BE2C (cell line): ENCODE results near the gene EDAR.

Source experiments
- DNase-seq: peaks from one replicate; pipeline ENCODE4 v3.0.0-alpha.2; 2020
- H3K27me3 ChIP-seq: fragments of 250-450 bp; sonication (Bioruptor Pico); 2 replicates; pipeline ENCODE4 v1.5.1; 2020; ENCODE audit warnings: mild to moderate bottlenecking
- H3K36me3 ChIP-seq: fragments of 250-450 bp; sonication (Bioruptor Pico); 2 replicates; pipeline ENCODE4 v1.5.1; 2020; ENCODE audit warnings: mild to moderate bottlenecking
- H3K4me1 ChIP-seq: fragments of 250-450 bp; sonication (Bioruptor Pico); 2 replicates; pipeline ENCODE4 v1.5.1; 2020
- H3K4me3 ChIP-seq: 2 replicates; pipeline ENCODE4 v1.5.1; 2011; ENCODE audit warnings: low read depth, low read length
- H3K9me3 ChIP-seq: fragments of 250-450 bp; sonication (Bioruptor Pico); 2 replicates; pipeline ENCODE4 v1.5.1; 2020
- CTCF ChIP-seq: IDR thresholded peaks from 2 replicates; pipeline ENCODE4 v1.5.1; 2012; ENCODE audit warnings: mild to moderate bottlenecking, low read depth, low read length

Gene EDAR

DNA sequence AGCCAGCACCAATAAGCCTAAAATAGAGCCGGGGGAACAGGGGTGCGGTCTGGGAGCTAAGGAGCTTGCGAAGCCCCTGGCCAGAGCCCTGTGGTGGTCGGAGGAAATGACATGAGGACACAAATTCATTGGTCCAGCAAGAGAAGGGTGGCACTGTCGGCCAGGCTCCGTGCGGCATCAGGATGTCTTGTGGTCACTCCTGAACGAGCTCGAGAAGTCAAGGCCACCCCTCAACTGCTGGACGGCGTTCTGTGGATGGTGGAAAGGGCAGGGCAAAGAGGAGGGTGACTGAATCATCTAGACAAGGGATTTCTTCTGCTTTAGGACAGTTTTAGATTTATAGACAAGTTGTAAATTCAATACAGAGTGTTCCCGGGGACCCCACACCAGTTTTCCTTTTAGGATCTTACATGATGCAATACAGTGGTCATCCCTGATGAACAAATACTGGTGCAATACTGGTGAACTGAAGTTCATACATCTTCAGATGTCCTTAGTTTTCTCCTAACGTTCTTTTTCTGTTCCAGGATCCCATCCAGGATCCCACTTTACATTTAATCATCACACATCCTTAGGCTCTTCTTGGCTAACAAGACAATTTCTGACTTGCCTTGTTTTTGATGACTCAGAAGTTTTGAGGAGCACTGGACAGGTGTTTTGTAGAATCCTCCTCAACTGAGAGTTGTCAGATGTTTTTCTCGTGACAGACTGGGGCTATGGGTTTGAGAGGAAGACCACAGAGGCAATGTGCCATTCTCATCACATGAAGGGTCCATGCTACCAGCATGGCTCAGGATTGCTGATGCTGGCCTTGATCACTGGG lies 13.2 kb downstream of the EDAR start:
- H3K4me3 ChIP-seq = no peak overlapping the region
- TF ChIP-seq CTCF = no peak
- H3K27me3 ChIP-seq = no peaks in the 10 kb centered on the region
- H3K36me3 ChIP-seq = no peaks in the 10 kb centered on the region
- H3K4me1 ChIP-seq = no peaks in the 10 kb centered on the region
- no peak for DNase-seq
- H3K9me3 ChIP-seq = no peaks in the 10 kb centered on the region

GRCh38 chr2:108974674-108975073 lies 14.3 kb downstream of the EDAR start:
- no peak overlapping the region for H3K4me3 ChIP-seq
- H3K36me3 ChIP-seq = no peaks in the 10 kb centered on the region
- no peak for DNase-seq
- H3K9me3 ChIP-seq = no peaks in the 10 kb centered on the region
- TF ChIP-seq CTCF = no peak
- H3K4me1 ChIP-seq = no peaks in the 10 kb centered on the region
- H3K27me3 ChIP-seq = no peaks in the 10 kb centered on the region

DNA sequence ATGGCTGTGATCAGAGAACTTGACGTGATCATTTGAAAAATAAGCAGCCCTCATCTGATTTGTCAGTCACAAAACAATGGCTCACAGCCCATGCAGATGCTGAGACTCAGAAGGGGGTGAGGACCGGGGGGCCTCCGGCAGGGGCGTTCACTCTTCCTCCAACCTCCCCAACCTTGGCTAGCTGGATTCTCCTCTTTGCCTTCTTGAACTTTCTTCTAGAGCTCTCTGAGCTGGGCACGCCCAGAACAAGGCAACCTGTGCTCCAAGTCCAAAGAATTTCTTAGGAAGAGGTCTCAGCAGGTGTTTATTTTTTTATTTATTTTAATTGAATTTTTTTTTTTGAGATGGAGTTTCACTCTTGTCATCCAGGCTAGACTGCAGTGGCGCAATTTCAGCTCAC lies 16.4 kb downstream of the EDAR start:
- H3K9me3 ChIP-seq = no peaks in the 10 kb centered on the region
- H3K4me3 ChIP-seq = no peak overlapping the region
- H3K36me3 ChIP-seq = no peaks in the 10 kb centered on the region
- no peak for TF ChIP-seq CTCF
- no peak for DNase-seq
- H3K4me1 ChIP-seq = no peaks in the 10 kb centered on the region
- H3K27me3 ChIP-seq = no peaks in the 10 kb centered on the region

GRCh38 chr2:108971661-108972566 lies 17.1 kb downstream of the EDAR start:
- Histone ChIP-seq H3K36me3 (no peaks in the 10 kb centered on the region), H3K4me3 (no peak overlapping the region), H3K4me1 (no peaks in the 10 kb centered on the region), H3K27me3 (no peaks in the 10 kb centered on the region), H3K9me3 (no peaks in the 10 kb centered on the region)
- no peak for DNase-seq
- no peak for TF ChIP-seq CTCF

GRCh38 chr2:108970369-108970768 lies 18.7 kb downstream of the EDAR start:
- Histone ChIP-seq H3K4me1 (no peaks in the 10 kb centered on the region), H3K4me3 (no peak overlapping the region), H3K36me3 (no peaks in the 10 kb centered on the region), H3K27me3 (no peaks in the 10 kb centered on the region), H3K9me3 (no peaks in the 10 kb centered on the region)
- no peak for TF ChIP-seq CTCF
- DNase-seq = no peak
